OCI-LY1 (cell line): ENCODE data around the gene SETMAR.

Experiments
- EZH2 ChIP-seq: fragments of 200-600 bp; sonication (generic), shearing (Covaris generic); IDR thresholded peaks from 2 replicates; pipeline ENCODE4 v1.8.0; 2017; ENCODE audit warnings: borderline replicate concordance, mixed run types, mild to moderate bottlenecking, antibody characterized with exemption, low read length, moderate library complexity, mixed read lengths
- TF ChIP-seq, protein P1 (sequence below): fragments of 200-600 bp; sonication (generic), shearing (Covaris generic); IDR thresholded peaks from 2 replicates; pipeline ENCODE4 v1.5.1; 2017; ENCODE audit warnings: mild to moderate bottlenecking, antibody characterized with exemption, low read length, moderate library complexity, mixed read lengths

DNA sequence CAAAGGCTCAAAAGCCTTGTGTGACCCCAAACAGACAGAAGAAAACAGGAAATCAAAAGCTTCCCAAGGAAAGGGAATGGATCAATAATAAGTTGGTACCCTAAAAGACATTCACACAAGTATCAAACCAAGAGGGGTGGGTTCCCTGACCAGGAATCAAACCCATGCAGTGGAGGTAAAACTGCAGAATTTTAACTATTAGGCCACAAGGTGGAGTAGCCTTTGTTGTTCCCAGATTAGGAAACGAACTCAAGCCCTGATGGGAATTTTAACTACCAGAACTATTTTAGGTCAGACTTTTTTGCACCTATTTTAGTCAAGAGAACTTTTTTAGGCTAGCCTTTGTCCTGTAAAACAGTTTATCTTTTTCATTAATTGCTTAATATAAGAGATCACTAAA is 31.4 kb downstream of the SETMAR start:
- no peak for TF ChIP-seq EZH2
- TF ChIP-seq, protein P1, sequence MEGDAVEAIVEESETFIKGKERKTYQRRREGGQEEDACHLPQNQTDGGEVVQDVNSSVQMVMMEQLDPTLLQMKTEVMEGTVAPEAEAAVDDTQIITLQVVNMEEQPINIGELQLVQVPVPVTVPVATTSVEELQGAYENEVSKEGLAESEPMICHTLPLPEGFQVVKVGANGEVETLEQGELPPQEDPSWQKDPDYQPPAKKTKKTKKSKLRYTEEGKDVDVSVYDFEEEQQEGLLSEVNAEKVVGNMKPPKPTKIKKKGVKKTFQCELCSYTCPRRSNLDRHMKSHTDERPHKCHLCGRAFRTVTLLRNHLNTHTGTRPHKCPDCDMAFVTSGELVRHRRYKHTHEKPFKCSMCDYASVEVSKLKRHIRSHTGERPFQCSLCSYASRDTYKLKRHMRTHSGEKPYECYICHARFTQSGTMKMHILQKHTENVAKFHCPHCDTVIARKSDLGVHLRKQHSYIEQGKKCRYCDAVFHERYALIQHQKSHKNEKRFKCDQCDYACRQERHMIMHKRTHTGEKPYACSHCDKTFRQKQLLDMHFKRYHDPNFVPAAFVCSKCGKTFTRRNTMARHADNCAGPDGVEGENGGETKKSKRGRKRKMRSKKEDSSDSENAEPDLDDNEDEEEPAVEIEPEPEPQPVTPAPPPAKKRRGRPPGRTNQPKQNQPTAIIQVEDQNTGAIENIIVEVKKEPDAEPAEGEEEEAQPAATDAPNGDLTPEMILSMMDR, result no peak
